Mesenchymal stem cell (in vitro differentiated cells and primary cell): ENCODE data around the gene PTGR3.

ENCODE experiments used
- DNase-seq: peaks from one replicate; pipeline ENCODE4 v3.0.0-alpha.2; 2013
- H2AFZ ChIP-seq: one replicate; pipeline ENCODE4 v1.6.1; 2013; ENCODE audit warnings: low read depth, mild to moderate bottlenecking, control low read depth, inconsistent platforms, low read length, moderate library complexity
- H2AK5ac ChIP-seq: 2 replicates; pipeline ENCODE4 v1.6.1; 2013; ENCODE audit warnings: low read length, moderate library complexity, mild to moderate bottlenecking, inconsistent platforms; ENCODE audit not compliant: severe bottlenecking
- H2BK120ac ChIP-seq: one replicate; pipeline ENCODE4 v1.6.1; 2013; ENCODE audit warnings: low read depth, mild to moderate bottlenecking, inconsistent platforms, low read length, moderate library complexity
- H2BK12ac ChIP-seq, 2 experiments: one replicate each; pipeline ENCODE4 v1.6.1; 2013; ENCODE audit warnings: inconsistent platforms in 2 of 2, low read length in 2 of 2, mild to moderate bottlenecking in 2 of 2, moderate library complexity in 2 of 2, control low read depth in 1 of 2
- H2BK15ac ChIP-seq: one replicate; pipeline ENCODE4 v1.6.1; 2013; ENCODE audit warnings: mild to moderate bottlenecking, low read depth, inconsistent platforms; ENCODE audit not compliant: poor library complexity, severe bottlenecking
- H2BK5ac ChIP-seq: 2 replicates; pipeline ENCODE4 v1.6.1; 2013; ENCODE audit warnings: low read depth, mild to moderate bottlenecking, low read length, control low read depth, inconsistent platforms; ENCODE audit not compliant: poor library complexity, severe bottlenecking
- H3K14ac ChIP-seq, 2 experiments: one replicate each; pipeline ENCODE4 v1.6.1; 2013; ENCODE audit warnings: inconsistent platforms in 2 of 2, low read length in 2 of 2, control low read depth in 1 of 2, mild to moderate bottlenecking in 1 of 2, moderate library complexity in 1 of 2
- H3K18ac ChIP-seq, 2 experiments: one replicate each; pipeline ENCODE4 v1.6.1; 2013; ENCODE audit warnings: inconsistent platforms in 2 of 2, low read length in 2 of 2, control low read depth in 1 of 2, low read depth in 1 of 2, mild to moderate bottlenecking in 1 of 2
- H3K23ac ChIP-seq, 2 experiments: one replicate each; pipeline ENCODE4 v1.6.1; 2013; ENCODE audit warnings: inconsistent platforms in 2 of 2, low read length in 2 of 2, mild to moderate bottlenecking in 2 of 2, moderate library complexity in 2 of 2, control low read depth in 1 of 2
- H3K27ac ChIP-seq: 2 replicates; pipeline ENCODE4 v1.5.1; 2013; ENCODE audit warnings: mild to moderate bottlenecking, moderate library complexity, low read length, control low read depth, inconsistent platforms; ENCODE audit not compliant: poor library complexity, severe bottlenecking
- H3K27me3 ChIP-seq, 2 experiments: 2 replicates each; pipeline versions ENCODE4 v1.6.1 to v1.7.0; 2013; ENCODE audit warnings: low read length in 2 of 2, mild to moderate bottlenecking in 2 of 2, moderate library complexity in 2 of 2, control low read depth in 1 of 2, inconsistent platforms in 1 of 2; ENCODE audit not compliant: control insufficient read depth in 1 of 2, insufficient read depth in 1 of 2
- H3K36me3 ChIP-seq, 2 experiments: 2 replicates each; pipeline versions ENCODE4 v1.6.1 to v1.7.0; 2013; ENCODE audit warnings: low read length in 2 of 2, control low read depth in 1 of 2, inconsistent platforms in 1 of 2, low read depth in 1 of 2, mild to moderate bottlenecking in 1 of 2; ENCODE audit not compliant: insufficient read depth in 2 of 2, control insufficient read depth in 1 of 2
- H3K4ac ChIP-seq, 2 experiments: one replicate each; pipeline ENCODE4 v1.6.1; 2013; ENCODE audit warnings: inconsistent platforms in 2 of 2, low read length in 2 of 2, mild to moderate bottlenecking in 2 of 2, moderate library complexity in 2 of 2, control low read depth in 1 of 2, low read depth in 1 of 2
- H3K4me1 ChIP-seq: 2 replicates; pipeline ENCODE4 v1.6.1; 2013; ENCODE audit warnings: low read depth, low read length, control low read depth; ENCODE audit not compliant: control insufficient read depth, insufficient read depth
- H3K4me2 ChIP-seq: 2 replicates; pipeline ENCODE4 v1.6.1; 2013; ENCODE audit warnings: low read length, mild to moderate bottlenecking, inconsistent platforms; ENCODE audit not compliant: poor library complexity, severe bottlenecking
- H3K4me3 ChIP-seq, 2 experiments: 2 replicates each; pipeline versions ENCODE4 v1.5.1 to v1.7.0; 2013; ENCODE audit warnings: low read length in 2 of 2, mild to moderate bottlenecking in 2 of 2, control low read depth in 1 of 2, low read depth in 1 of 2; ENCODE audit not compliant: insufficient read depth in 1 of 2
- H3K79me1 ChIP-seq: replicated peaks from 2 replicates; pipeline ENCODE4 v1.6.1; 2013; ENCODE audit warnings: mild to moderate bottlenecking, control low read depth, low read length, inconsistent platforms; ENCODE audit not compliant: poor library complexity, severe bottlenecking
- H3K9ac ChIP-seq: 2 replicates; pipeline ENCODE4 v1.7.0; 2013; ENCODE audit warnings: mild to moderate bottlenecking, low read length, moderate library complexity
- H3K9me3 ChIP-seq: 2 replicates; pipeline ENCODE4 v1.7.0; 2013; ENCODE audit warnings: mild to moderate bottlenecking, low read length; ENCODE audit not compliant: control insufficient read depth
- H4K8ac ChIP-seq: one replicate; pipeline ENCODE4 v1.6.1; 2013; ENCODE audit warnings: inconsistent platforms, mild to moderate bottlenecking, low read length, moderate library complexity
- H4K91ac ChIP-seq: one replicate; pipeline ENCODE4 v1.6.1; 2013; ENCODE audit warnings: mild to moderate bottlenecking, low read length, inconsistent platforms
- WGBS: methylation state at CpG from one replicate; pipeline ENCODE4 v1.1.7; 2013; ENCODE audit warnings: mixed read lengths; 5-methylcytosine and 5-hydroxymethylcytosine counted together

The PTGR3 gene

DNA sequence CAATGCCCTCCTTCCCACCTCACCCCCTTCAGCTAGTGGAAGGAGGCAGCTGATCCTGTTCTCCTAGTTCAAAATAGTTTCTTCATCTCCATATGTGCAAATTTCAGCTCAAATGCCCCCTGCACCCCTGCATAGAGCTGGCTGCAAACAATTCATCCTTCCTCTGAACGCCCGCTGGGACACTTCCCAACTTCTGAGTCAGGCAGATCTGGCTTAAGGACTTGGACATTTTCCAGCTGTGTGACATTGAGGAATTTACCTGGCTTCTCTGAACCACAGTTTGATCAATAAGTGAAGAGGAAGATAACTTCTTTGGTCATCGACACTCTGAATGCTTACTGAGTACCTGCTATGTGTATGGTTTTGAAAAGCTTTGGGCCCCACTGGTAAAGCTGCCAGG, 23.5 kb downstream of the PTGR3 start:
- Histone ChIP-seq H3K9ac (no peak overlapping the region), H2BK12ac (no peak overlapping the region), H2AFZ (no peak overlapping the region), H3K4ac (no peak overlapping the region), H2AK5ac (no peak overlapping the region), H3K27me3 (peaks cover 0 to 3% of the 10 kb centered on the region in 2 experiments), H3K18ac (no peak overlapping the region), H4K8ac (no peak overlapping the region), H3K79me1 (no peaks in the 10 kb centered on the region), H4K91ac (no peak overlapping the region), H3K14ac (no peak overlapping the region), H2BK120ac (no peak overlapping the region), H3K4me1 (peaks cover 2% of the 10 kb centered on the region), H3K36me3 (no peaks in the 10 kb centered on the region), H3K4me2 (no peak overlapping the region), H2BK15ac (no peak overlapping the region), H3K9me3 (no peaks in the 10 kb centered on the region), H3K4me3 (no peak overlapping the region), H3K27ac (no peak overlapping the region), H3K23ac (no peak overlapping the region), H2BK5ac (no peak overlapping the region)
- 90% methylated on average over 3 of the region's 3 CpGs for WGBS
- no peak for DNase-seq

DNA sequence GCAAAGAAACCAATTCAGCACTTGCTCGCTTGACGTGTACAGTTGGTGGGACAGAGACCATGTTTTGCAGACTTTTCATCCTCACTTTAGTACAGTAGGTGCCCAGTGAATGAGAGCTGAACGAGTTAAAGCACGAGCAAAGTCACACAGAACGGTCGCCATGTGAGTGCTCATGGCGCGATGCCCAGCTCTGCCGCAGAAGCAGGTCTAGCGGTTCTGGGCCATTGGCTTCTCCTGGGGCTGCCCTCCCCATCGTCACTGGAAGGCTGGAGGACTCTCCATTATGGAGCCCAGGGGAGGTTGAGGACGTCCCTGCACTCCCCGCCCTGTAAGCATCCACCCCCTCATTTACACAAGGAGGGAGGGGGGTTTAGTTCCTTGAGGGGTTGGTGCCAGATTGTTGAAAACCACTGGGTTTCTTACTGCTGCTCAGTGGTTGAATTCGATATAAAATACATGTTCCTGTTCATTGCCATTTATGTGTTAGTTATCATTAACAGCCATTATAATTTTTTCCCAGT, 24.9 kb downstream of the PTGR3 start:
- no peak overlapping the region for H4K91ac ChIP-seq
- H2BK15ac ChIP-seq: no peak overlapping the region
- WGBS: 92% methylated on average over 11 of the region's 14 CpGs
- peaks cover 2% of the 10 kb centered on the region for H3K4me1 ChIP-seq
- no peak overlapping the region for H3K23ac ChIP-seq
- no peak overlapping the region for H3K18ac ChIP-seq
- no peaks in the 10 kb centered on the region for H3K27me3 ChIP-seq
- H3K4ac ChIP-seq: no peak overlapping the region
- no peak overlapping the region for H3K9ac ChIP-seq
- H2AFZ ChIP-seq: no peak overlapping the region
- H2AK5ac ChIP-seq: no peak overlapping the region
- DNase-seq: no peak
- no peak overlapping the region for H2BK120ac ChIP-seq
- H3K4me3 ChIP-seq: no peak overlapping the region
- no peak overlapping the region for H3K27ac ChIP-seq
- H2BK12ac ChIP-seq: no peak overlapping the region
- H2BK5ac ChIP-seq: no peak overlapping the region
- H3K9me3 ChIP-seq: no peaks in the 10 kb centered on the region
- H4K8ac ChIP-seq: no peak overlapping the region
- no peak overlapping the region for H3K14ac ChIP-seq
- H3K79me1 ChIP-seq: no peaks in the 10 kb centered on the region
- no peaks in the 10 kb centered on the region for H3K36me3 ChIP-seq
- H3K4me2 ChIP-seq: no peak overlapping the region

DNA sequence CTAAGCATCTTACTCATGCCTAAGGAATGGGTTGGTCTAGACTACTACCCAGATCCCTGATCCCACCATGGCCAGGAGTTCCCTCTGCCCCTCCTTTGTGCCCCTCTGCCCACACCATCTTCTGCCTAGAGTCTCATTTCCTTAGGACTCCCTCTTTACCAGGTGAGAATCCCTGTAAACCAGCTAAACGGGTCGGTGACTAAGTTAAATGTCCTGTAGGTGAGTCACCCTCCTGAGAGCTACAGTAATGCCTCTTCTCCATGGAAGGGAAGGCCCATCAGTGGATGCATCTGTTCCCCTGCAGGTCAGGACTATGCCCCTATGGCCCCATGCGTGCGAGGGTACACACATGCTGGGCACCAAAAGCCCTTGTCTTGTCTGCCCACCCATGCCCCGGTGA, 25.4 kb downstream of the PTGR3 start:
- H3K9ac ChIP-seq: no peak overlapping the region
- H4K8ac ChIP-seq: no peak overlapping the region
- H3K27ac ChIP-seq: no peak overlapping the region
- no peaks in the 10 kb centered on the region for H3K9me3 ChIP-seq
- H2BK120ac ChIP-seq: no peak overlapping the region
- no peak overlapping the region for H3K14ac ChIP-seq
- no peak overlapping the region for H4K91ac ChIP-seq
- H2BK12ac ChIP-seq: no peak overlapping the region
- H3K27me3 ChIP-seq: no peaks in the 10 kb centered on the region
- no peak for DNase-seq
- H2BK5ac ChIP-seq: no peak overlapping the region
- no peaks in the 10 kb centered on the region for H3K36me3 ChIP-seq
- H3K4ac ChIP-seq: no peak overlapping the region
- H2BK15ac ChIP-seq: no peak overlapping the region
- WGBS: 67% methylated on average over 5 of the region's 5 CpGs
- no peak overlapping the region for H3K23ac ChIP-seq
- H3K18ac ChIP-seq: no peak overlapping the region
- H3K79me1 ChIP-seq: no peaks in the 10 kb centered on the region
- H2AK5ac ChIP-seq: no peak overlapping the region
- H3K4me3 ChIP-seq: no peak overlapping the region
- H2AFZ ChIP-seq: no peak overlapping the region
- no peak overlapping the region for H3K4me2 ChIP-seq
- peaks cover 2% of the 10 kb centered on the region for H3K4me1 ChIP-seq

DNA sequence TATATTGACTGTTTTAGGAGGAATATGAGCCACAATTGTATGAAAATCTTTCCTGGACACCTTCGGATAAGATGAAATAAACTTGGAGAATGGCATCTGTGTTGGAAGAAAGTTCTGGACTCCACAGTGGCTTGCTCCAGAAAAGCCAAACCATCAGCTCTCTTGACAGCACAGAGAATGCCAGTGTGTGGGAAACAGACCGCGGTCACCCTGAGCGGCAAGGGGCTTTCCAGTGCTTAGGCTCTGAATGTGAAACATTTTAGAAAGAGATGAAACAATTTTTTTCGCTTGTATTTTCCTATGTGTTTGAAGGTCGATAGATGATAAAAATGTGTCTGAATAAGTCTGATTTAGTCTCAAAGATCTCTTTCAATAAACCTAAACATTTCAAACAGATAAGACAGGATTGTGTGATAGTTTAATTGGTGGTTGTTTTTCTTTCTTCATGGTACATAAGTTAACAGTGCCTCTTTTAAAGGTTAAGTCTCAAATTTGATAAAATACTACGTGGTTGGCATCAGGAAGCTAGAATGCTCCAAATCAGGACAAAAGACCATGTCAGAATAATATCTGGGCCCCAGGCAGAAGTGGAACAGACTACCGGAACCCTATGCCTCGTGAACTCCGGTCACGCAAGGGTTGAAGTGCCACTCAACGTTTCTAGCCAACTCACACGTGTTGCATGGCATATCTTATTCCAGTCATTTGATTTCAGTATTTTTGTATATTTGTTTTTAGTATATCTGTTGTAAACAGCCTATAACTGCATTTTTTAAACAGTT, 28.9 kb downstream of the PTGR3 start:
- no peak overlapping the region for H2AK5ac ChIP-seq
- no peak overlapping the region for H2BK12ac ChIP-seq
- H3K4me1 ChIP-seq: peaks cover 2% of the 10 kb centered on the region
- no peak overlapping the region for H2BK15ac ChIP-seq
- no peaks in the 10 kb centered on the region for H3K36me3 ChIP-seq
- H2AFZ ChIP-seq: no peak overlapping the region
- H3K27ac ChIP-seq: no peak overlapping the region
- no peak overlapping the region for H4K8ac ChIP-seq
- no peak overlapping the region for H3K9ac ChIP-seq
- H3K4me2 ChIP-seq: no peak overlapping the region
- no peaks in the 10 kb centered on the region for H3K27me3 ChIP-seq
- no peak overlapping the region for H3K4me3 ChIP-seq
- DNase-seq: no peak
- no peak overlapping the region for H3K23ac ChIP-seq
- no peak overlapping the region for H2BK5ac ChIP-seq
- no peak overlapping the region for H3K18ac ChIP-seq
- WGBS: 97% methylated on average over 5 of the region's 13 CpGs
- no peak overlapping the region for H3K4ac ChIP-seq
- no peak overlapping the region for H2BK120ac ChIP-seq
- no peaks in the 10 kb centered on the region for H3K79me1 ChIP-seq
- no peak overlapping the region for H4K91ac ChIP-seq
- H3K14ac ChIP-seq: no peak overlapping the region
- no peaks in the 10 kb centered on the region for H3K9me3 ChIP-seq
